Peyer's patch (tissue), 4 donors: ENCODE results near the gene STRN3.

Source experiments
- CTCF ChIP-seq, 6 experiments: fragments of 450-650 bp in 4 of 6; fragments of 200-600 bp in 2 of 6; sonication (generic) in 1 of 6; IDR thresholded peaks; one replicate each; pipeline ENCODE4 v1.5.1; 2017 to 2019; ENCODE audit warnings: antibody characterized with exemption in 6 of 6, mild to moderate bottlenecking in 3 of 6, moderate library complexity in 1 of 6
- POLR2A ChIP-seq, 2 donors: fragments of 450-650 bp; IDR thresholded peaks; one replicate each; pipeline ENCODE4 v1.5.1; 2017; ENCODE audit warnings: antibody characterized with exemption in 2 of 2, mild to moderate bottlenecking in 2 of 2, moderate library complexity in 2 of 2

- TF ChIP-seq CTCF (IDR thresholded peaks at IDR 0.05) (no peak), POLR2A (IDR thresholded peaks at IDR 0.05) (no peak)
Measured at GRCh38 chr14:30982533-30982932, 43.6 kb downstream of the STRN3 start.
